Thoracic aorta (tissue), 2 donors: Measurements from ENCODE around the gene EXD3. TPM values are rescaled to one million over a fixed set of nuclear protein-coding genes. Genes with fewer than 3 reads are reported as not detected.

Source experiments
- ATAC-seq: fragments of 150-250 bp; one replicate; pipeline ENCODE4 v1.8.0; 2017; ENCODE audit warnings: low read depth; ENCODE audit not compliant: insufficient number of reproducible peaks, low FRiP score
- DNase-seq: peaks from one replicate; pipeline ENCODE4 v3.0.0-alpha.2; 2020; ENCODE audit warnings: low spot score
- H3K27ac ChIP-seq, 2 donors: fragments of 200-600 bp; sonication (generic); 1 replicate in 1 of 2; 2 replicates in 1 of 2; pipeline ENCODE4 v1.5.1; 2016; ENCODE audit warnings: mild to moderate bottlenecking in 2 of 2, moderate library complexity in 2 of 2
- H3K27me3 ChIP-seq: fragments of 200-600 bp; sonication (generic); replicated peaks from 2 replicates; pipeline ENCODE4 v1.6.0; 2016; ENCODE audit warnings: mild to moderate bottlenecking; ENCODE audit not compliant: insufficient read depth
- H3K36me3 ChIP-seq: fragments of 200-600 bp; sonication (generic); one replicate; pipeline ENCODE4 v1.5.1; 2016
- H3K4me1 ChIP-seq, 2 donors: fragments of 200-600 bp; sonication (generic); 1 replicate in 1 of 2; 2 replicates in 1 of 2; pipeline versions ENCODE4 v1.5.1 to v1.6.0; 2016; ENCODE audit warnings: low read depth in 2 of 2, mild to moderate bottlenecking in 1 of 2; ENCODE audit not compliant: control insufficient read depth in 1 of 2
- H3K4me3 ChIP-seq: fragments of 200-600 bp; sonication (generic); 2 replicates; pipeline ENCODE4 v1.5.1; 2016; ENCODE audit warnings: mild to moderate bottlenecking
- H3K9me3 ChIP-seq: fragments of 200-600 bp; sonication (generic); 2 replicates; pipeline ENCODE4 v1.5.1; 2016
- total RNA-seq, 2 donors: library from RNA; depleted of rRNA; stranded (reverse); fragments of >200 nt; gene quantifications; one replicate each; pipeline versions ENCODE4 v1.1.0 to v1.2.3, GENCODE V29; 2016
- TF ChIP-seq, protein P1 (sequence below): fragments of 200-600 bp; sonication (generic); IDR thresholded peaks from one replicate; pipeline ENCODE4 v1.5.1; 2019; ENCODE audit warnings: antibody characterized with exemption

Gene EXD3
- total RNA-seq, 2 donors from 2014 or later, result 22.7 to 29.4 TPM

- DNase-seq (no peak), ATAC-seq (no peak)
- no peaks in the 10 kb centered on the region for H3K36me3 ChIP-seq
- no peaks in the 10 kb centered on the region for H3K4me1 ChIP-seq
- H3K27me3 ChIP-seq, result no peaks in the 10 kb centered on the region
- no peaks in the 10 kb centered on the region for H3K9me3 ChIP-seq
- TF ChIP-seq, protein P1, sequence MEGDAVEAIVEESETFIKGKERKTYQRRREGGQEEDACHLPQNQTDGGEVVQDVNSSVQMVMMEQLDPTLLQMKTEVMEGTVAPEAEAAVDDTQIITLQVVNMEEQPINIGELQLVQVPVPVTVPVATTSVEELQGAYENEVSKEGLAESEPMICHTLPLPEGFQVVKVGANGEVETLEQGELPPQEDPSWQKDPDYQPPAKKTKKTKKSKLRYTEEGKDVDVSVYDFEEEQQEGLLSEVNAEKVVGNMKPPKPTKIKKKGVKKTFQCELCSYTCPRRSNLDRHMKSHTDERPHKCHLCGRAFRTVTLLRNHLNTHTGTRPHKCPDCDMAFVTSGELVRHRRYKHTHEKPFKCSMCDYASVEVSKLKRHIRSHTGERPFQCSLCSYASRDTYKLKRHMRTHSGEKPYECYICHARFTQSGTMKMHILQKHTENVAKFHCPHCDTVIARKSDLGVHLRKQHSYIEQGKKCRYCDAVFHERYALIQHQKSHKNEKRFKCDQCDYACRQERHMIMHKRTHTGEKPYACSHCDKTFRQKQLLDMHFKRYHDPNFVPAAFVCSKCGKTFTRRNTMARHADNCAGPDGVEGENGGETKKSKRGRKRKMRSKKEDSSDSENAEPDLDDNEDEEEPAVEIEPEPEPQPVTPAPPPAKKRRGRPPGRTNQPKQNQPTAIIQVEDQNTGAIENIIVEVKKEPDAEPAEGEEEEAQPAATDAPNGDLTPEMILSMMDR, result no peak
- H3K27ac ChIP-seq, result no peak overlapping the region
- no peak overlapping the region for H3K4me3 ChIP-seq
These were observed 25.1 kb downstream of the EXD3 start for GRCh38 chr9:137397675-137398423.

- Histone ChIP-seq H3K4me3 (no peak overlapping the region), H3K27ac (no peak overlapping the region), H3K4me1 (no peaks in the 10 kb centered on the region), H3K27me3 (no peaks in the 10 kb centered on the region), H3K9me3 (no peaks in the 10 kb centered on the region), H3K36me3 (no peaks in the 10 kb centered on the region)
- DNase-seq (no peak), ATAC-seq (no peak)
- TF ChIP-seq, protein P1, result no peak
These were observed 26.2 kb downstream of the EXD3 start for GRCh38 chr9:137396634-137397367.

DNA sequence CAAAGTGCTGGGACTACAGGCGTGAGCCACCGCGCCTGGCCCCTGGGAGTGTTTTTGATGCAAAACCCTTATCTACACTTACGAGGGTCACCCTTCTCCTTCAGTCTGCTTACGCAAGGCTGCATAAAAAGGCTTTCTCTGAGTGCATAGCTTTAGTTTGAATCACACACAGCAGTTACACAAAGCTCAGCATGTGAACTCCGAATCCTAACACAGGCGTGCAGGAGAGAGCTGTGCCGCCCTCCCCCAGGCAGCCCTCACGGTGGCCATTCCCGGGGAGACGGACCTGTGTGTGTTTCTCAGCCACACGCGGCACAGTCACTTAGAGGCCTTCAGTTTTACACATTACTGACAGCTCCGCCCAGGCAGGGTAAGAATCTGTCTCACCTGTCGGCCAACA lies 26.7 kb downstream of the EXD3 start:
- Histone ChIP-seq H3K4me3 (no peak overlapping the region), H3K36me3 (no peaks in the 10 kb centered on the region), H3K4me1 (no peaks in the 10 kb centered on the region), H3K27me3 (no peaks in the 10 kb centered on the region), H3K27ac (no peak overlapping the region), H3K9me3 (no peaks in the 10 kb centered on the region)
- TF ChIP-seq, protein P1, result no peak
- ATAC-seq, result no peak
- DNase-seq, result no peak

DNA sequence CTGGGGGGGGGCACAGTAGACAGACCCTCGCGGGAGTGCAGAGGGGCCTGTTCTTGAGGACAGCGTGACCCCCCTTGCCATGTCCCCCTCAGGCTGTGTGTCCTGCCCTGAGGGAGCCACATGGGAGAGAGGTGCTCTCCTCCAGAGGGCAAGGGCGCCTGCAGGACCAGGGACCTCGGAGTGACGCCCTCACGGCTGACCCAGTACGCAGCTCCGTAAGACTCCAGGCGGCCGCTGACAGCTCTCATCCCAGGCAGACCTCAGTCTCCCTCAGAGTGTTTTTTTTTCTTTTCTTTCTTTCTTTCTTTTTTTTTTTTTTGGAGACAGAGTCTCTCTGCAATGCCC lies 27.3 kb downstream of the EXD3 start:
- Histone ChIP-seq H3K36me3 (no peaks in the 10 kb centered on the region), H3K27ac (no peak overlapping the region), H3K4me3 (no peak overlapping the region), H3K27me3 (no peaks in the 10 kb centered on the region), H3K4me1 (no peaks in the 10 kb centered on the region), H3K9me3 (no peaks in the 10 kb centered on the region)
- no peak for ATAC-seq
- TF ChIP-seq, protein P1, result no peak
- DNase-seq, result no peak

DNA sequence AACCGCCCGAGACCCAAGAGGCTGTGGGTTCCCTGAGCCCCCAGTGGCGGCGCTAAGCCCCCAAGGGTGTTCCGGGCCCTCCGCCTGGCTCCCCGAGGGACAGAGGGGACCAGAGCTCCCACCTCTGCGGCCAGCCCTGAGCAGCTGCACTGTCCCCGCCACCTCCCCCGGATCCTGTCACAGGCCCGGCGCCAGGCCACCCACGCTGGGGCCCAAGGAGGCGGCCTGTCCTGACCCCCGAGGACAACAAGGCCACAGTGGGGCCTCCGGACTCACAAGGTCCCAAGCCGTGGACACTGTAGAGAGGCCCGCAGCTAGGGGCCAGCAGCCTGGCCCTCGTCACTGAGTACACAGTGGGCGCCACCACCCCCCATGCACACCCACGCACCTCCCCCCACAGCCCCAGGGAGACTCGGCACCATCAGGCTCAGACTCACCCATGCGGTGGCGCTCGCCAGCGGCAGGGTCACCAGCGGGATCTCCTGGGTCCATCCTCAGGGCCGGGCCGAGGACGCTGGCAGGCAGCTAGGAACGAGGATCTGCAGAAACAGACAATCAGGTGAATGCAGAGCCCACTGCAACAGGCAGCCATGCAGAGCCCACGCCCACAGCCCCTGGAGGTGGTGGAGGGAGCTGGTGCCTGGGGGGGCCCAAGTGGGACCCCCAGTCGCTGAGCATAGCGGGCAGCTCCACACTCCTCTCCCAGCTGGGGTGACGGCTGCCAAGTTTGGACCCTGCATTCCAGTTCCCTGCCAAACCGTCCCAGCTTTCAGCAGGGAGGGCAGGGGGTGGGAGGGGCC lies 27.9 kb downstream of the EXD3 start:
- ATAC-seq, result no peak

More for the DNA sequence above, 27.9 kb downstream of the EXD3 start:
- Histone ChIP-seq H3K27me3 (no peaks in the 10 kb centered on the region), H3K4me1 (no peaks in the 10 kb centered on the region), H3K4me3 (no peak overlapping the region), H3K36me3 (no peaks in the 10 kb centered on the region), H3K27ac (no peak overlapping the region), H3K9me3 (no peaks in the 10 kb centered on the region)
- TF ChIP-seq, protein P1, result no peak
- DNase-seq, result no peak
